ENCODE measurements around the gene F11.
"Not testable (repeated sequence)": the region's sequence is repeated elsewhere in the genome, so short reads cannot be mapped to it uniquely, and the experiment has no call there.

The F11 gene

GRCh38 chr4:186250760-186251159, 15.2 kb upstream of the F11 start:
- DNase-seq = no peak

GRCh38 chr4:186255122-186255521, 10.9 kb upstream of the F11 start:
- DNase-seq = no peak

GRCh38 chr4:186258216-186258811, 7.7 kb upstream of the F11 start:
- no peak for DNase-seq

- DNase-seq = no peak
These were observed 5.9 kb upstream of the F11 start for GRCh38 chr4:186260117-186260503.

- no peak for DNase-seq
These were observed 5.2 kb upstream of the F11 start for GRCh38 chr4:186260504-186261448.

- no peak for DNase-seq
These were observed 1.3 kb upstream of the F11 start for GRCh38 chr4:186264660-186265059.

- DNase-seq = not testable (repeated sequence)
These were observed 739 bp upstream of the F11 start for GRCh38 chr4:186265250-186265649.

- no peak for DNase-seq
These were observed 904 bp downstream of the F11 start for GRCh38 chr4:186266729-186267456.

GRCh38 chr4:186271081-186271678, 5.2 kb downstream of the F11 start:
- no peak for DNase-seq

GRCh38 chr4:186272699-186273391, 6.9 kb downstream of the F11 start:
- DNase-seq = no peak

GRCh38 chr4:186273392-186273789, 7.4 kb downstream of the F11 start:
- DNase-seq = not testable (repeated sequence)

GRCh38 chr4:186283311-186283710, 17.3 kb downstream of the F11 start:
- no peak for DNase-seq

- no peak for DNase-seq
These were observed 19.2 kb downstream of the F11 start for GRCh38 chr4:186285147-186285546.

GRCh38 chr4:186286581-186286980, 20.6 kb downstream of the F11 start:
- no peak for DNase-seq

- no peak for DNase-seq
These were observed 25.4 kb downstream of the F11 start for GRCh38 chr4:186291256-186291890.

- no peak for DNase-seq
These were observed 28.2 kb downstream of the F11 start for GRCh38 chr4:186294160-186294559.

GRCh38 chr4:186296481-186296880, 30.5 kb downstream of the F11 start:
- DNase-seq = no peak

- DNase-seq = no peak
These were observed 31.1 kb downstream of the F11 start for GRCh38 chr4:186297013-186297645.

- DNase-seq = no peak
These were observed 32.1 kb downstream of the F11 start for GRCh38 chr4:186298031-186298647.

GRCh38 chr4:186299291-186299690, 33.3 kb downstream of the F11 start:
- no peak for DNase-seq
